ENCODE measurements around the gene MYH9. TPM values are rescaled to one million over a fixed set of nuclear protein-coding genes. Genes with fewer than 3 reads are reported as not detected.

MYH9 gene
- total and polyA plus RNA-seq, 2 experiments from 2014 or later = 140 to 188 TPM

DNA sequence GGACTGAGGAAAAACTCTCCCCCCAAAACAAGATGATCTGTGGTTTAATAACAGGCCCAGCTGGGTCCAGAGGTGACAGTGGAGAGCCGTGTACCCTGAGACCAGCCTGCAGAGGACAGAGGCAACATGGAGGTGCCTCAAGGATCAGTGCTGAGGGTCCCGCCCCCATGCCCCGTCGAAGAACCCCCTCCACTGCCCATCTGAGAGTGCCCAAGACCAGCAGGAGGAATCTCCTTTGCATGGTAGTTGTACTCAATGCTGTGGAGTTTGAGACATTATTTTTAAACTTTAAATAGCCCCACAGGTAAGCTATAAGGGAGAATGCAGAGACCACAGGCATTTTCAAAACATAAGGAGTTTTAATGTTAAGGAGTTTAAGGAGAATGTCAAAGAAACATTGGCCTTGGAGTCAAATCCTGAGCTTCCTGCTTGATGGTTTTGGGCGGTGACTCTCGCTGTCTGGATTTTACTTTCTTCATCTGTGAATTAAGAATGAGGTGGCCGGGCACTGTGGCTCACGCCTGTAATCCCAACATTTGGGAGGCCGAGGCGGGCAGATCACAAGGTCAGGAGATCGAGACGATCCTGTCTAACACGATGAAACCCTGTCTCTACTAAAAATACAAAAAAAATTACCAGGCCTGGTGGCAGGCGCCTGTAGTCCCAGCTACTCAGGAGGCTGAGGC lies 128.0 kb downstream of the MYH9 start:
- peak overlapping the region; percentile 74 for H2AFZ ChIP-seq
- DNase-seq (ENCODE audit: low spot score) = no peak
- TF ChIP-seq EZH2phosphoT487 (IDR thresholded peaks at IDR 0.05; ENCODE audit: low read depth, severe bottlenecking, unreplicated experiment) (no peak), EZH2 (IDR thresholded peaks at IDR 0.05; ENCODE audit: borderline replicate concordance) (no peak)
- TF ChIP-seq, protein P1, sequence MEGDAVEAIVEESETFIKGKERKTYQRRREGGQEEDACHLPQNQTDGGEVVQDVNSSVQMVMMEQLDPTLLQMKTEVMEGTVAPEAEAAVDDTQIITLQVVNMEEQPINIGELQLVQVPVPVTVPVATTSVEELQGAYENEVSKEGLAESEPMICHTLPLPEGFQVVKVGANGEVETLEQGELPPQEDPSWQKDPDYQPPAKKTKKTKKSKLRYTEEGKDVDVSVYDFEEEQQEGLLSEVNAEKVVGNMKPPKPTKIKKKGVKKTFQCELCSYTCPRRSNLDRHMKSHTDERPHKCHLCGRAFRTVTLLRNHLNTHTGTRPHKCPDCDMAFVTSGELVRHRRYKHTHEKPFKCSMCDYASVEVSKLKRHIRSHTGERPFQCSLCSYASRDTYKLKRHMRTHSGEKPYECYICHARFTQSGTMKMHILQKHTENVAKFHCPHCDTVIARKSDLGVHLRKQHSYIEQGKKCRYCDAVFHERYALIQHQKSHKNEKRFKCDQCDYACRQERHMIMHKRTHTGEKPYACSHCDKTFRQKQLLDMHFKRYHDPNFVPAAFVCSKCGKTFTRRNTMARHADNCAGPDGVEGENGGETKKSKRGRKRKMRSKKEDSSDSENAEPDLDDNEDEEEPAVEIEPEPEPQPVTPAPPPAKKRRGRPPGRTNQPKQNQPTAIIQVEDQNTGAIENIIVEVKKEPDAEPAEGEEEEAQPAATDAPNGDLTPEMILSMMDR (IDR thresholded peaks at IDR 0.05; ENCODE audit: poor library complexity) = no peak
- H4K20me1 ChIP-seq (ENCODE audit: insufficient read depth, poor library complexity, severe bottlenecking) = no peaks in the 10 kb centered on the region
- H3K9me2 ChIP-seq (replicated peaks; ENCODE audit: insufficient read depth) = no peaks in the 10 kb centered on the region
- no peaks in the 10 kb centered on the region for H3K36me3 ChIP-seq (replicated peaks; ENCODE audit: insufficient read depth, low read depth)
- no peaks in the 10 kb centered on the region for H3K9me3 ChIP-seq (ENCODE audit: low read depth)
- H3K27ac ChIP-seq = peak overlapping the region; percentile 79
- H3K79me2 ChIP-seq = no peaks in the 10 kb centered on the region
- 66% methylated on average over 14 of the region's 14 CpGs for WGBS (ENCODE audit: low lambda C conversion rate, missing lambda C conversion rate)
- H3K4me2 ChIP-seq = peak overlapping the region; percentile 63
- no peaks in the 10 kb centered on the region for H3K27me3 ChIP-seq
- H3K4me3 ChIP-seq = no peak overlapping the region
- peaks cover 15% of the 10 kb centered on the region for H3K4me1 ChIP-seq (ENCODE audit: insufficient read depth)

DNA sequence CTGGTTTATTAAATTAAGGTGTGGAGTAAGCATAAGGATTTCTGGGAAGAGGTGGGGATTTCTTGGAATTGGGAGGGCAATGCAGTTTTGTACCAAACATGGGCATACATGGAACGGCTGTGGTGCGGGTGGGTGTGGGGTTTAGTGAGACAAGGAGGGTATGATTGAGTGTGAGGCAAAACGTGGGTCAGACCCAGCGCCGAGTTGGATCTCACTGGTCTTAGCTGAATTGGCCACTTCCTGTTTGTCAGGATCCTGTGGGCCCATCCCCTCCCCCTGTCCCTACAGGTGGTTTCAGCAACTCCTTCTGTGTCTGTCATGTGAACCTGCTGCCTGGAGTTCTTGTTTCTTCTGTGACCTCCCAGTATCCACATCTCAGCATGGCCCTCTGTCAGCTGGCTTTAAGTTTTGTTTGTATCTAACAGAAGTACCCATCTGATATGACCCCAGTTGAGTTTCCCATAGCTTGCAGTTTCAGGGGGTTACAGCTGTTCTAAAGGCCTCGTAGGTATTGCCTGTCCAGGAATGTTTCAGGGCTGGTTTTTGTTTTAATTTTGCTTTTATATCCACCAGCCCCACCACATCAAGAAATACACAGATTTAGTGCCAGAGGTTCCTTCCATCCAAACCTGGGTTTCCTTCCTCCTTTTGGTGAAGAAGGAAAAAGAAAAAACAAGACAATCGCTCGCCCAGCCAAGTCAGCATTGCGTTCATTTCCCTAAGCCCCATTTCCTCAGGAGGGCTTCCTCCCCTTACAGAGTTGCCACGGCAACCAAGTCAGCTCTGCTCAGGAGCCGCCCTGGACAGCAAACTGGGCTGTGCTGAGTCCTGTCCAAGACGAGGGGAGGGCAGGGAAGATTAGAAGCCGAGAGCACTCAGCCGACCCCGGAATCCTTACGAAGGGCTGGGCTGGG lies 128.8 kb downstream of the MYH9 start:
- no peaks in the 10 kb centered on the region for H3K36me3 ChIP-seq (replicated peaks; ENCODE audit: insufficient read depth, low read depth)
- no peaks in the 10 kb centered on the region for H3K9me2 ChIP-seq (replicated peaks; ENCODE audit: insufficient read depth)
- H3K79me2 ChIP-seq = no peaks in the 10 kb centered on the region
- peaks cover 15% of the 10 kb centered on the region for H3K4me1 ChIP-seq (ENCODE audit: insufficient read depth)
- DNase-seq (ENCODE audit: low spot score) = peak; percentile 51
- peak overlapping the region; percentile 79 for H3K27ac ChIP-seq
- H4K20me1 ChIP-seq (ENCODE audit: insufficient read depth, poor library complexity, severe bottlenecking) = no peaks in the 10 kb centered on the region
- TF ChIP-seq, protein P1 (IDR thresholded peaks at IDR 0.05; ENCODE audit: poor library complexity) = no peak
- TF ChIP-seq EZH2phosphoT487 (IDR thresholded peaks at IDR 0.05; ENCODE audit: low read depth, severe bottlenecking, unreplicated experiment) (no peak), EZH2 (IDR thresholded peaks at IDR 0.05; ENCODE audit: borderline replicate concordance) (no peak)
- no peak overlapping the region for H3K4me3 ChIP-seq
- peak overlapping the region; percentile 63 for H3K4me2 ChIP-seq
- 25% methylated on average over 16 of the region's 16 CpGs for WGBS (ENCODE audit: low lambda C conversion rate, missing lambda C conversion rate)
- H3K27me3 ChIP-seq = no peaks in the 10 kb centered on the region
- H2AFZ ChIP-seq = peak overlapping the region; percentile 74
- H3K9me3 ChIP-seq (ENCODE audit: low read depth) = no peaks in the 10 kb centered on the region

DNA sequence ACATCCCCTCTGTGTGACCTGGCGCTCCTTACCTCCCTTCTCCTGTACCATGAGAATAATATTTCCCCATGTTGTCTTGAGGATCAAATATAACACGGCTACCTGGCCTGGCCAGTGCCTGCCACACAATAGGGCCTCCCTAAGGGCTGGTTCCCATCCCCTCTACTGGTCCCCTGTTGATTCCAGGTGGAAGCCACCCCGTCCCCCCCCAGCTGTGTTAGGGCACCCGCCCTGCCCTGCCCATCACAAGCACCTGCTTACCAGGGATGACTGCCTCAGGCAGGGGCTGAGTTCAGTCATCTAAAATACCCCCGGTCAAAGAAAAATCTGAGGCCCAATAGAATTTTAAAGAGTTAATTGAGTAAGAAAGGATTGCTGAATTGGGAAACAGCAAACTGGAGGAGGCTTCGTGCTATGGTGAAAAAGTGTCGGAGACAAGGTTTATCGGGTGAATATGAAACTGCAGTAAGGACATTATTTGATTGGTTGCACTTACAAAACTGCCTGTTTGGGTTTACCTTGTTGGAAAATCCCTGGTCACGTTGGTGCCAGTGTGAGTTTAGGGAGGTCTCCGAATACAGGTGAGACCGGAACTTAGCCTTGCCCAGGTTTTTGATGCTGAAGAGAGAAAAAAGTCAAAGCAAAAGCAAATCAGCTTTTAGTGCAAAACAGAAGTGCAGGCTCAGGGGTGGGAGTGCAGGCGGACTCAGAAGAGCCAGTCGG lies 129.7 kb downstream of the MYH9 start:
- TF ChIP-seq EZH2phosphoT487 (IDR thresholded peaks at IDR 0.05; ENCODE audit: low read depth, severe bottlenecking, unreplicated experiment) (no peak), EZH2 (IDR thresholded peaks at IDR 0.05; ENCODE audit: borderline replicate concordance) (no peak)
- TF ChIP-seq, protein P1 (IDR thresholded peaks at IDR 0.05; ENCODE audit: poor library complexity) = no peak
- no peaks in the 10 kb centered on the region for H3K36me3 ChIP-seq (replicated peaks; ENCODE audit: insufficient read depth, low read depth)
- no peaks in the 10 kb centered on the region for H3K27me3 ChIP-seq
- no peaks in the 10 kb centered on the region for H3K9me3 ChIP-seq (ENCODE audit: low read depth)
- no peaks in the 10 kb centered on the region for H3K79me2 ChIP-seq
- no peaks in the 10 kb centered on the region for H3K9me2 ChIP-seq (replicated peaks; ENCODE audit: insufficient read depth)
- no peak for DNase-seq (ENCODE audit: low spot score)
- H3K4me2 ChIP-seq = no peak overlapping the region
- peak overlapping the region; percentile 79 for H3K27ac ChIP-seq
- 94% methylated on average over 13 of the region's 13 CpGs for WGBS (ENCODE audit: low lambda C conversion rate, missing lambda C conversion rate)
- no peaks in the 10 kb centered on the region for H4K20me1 ChIP-seq (ENCODE audit: insufficient read depth, poor library complexity, severe bottlenecking)
- no peak overlapping the region for H2AFZ ChIP-seq
- no peak overlapping the region for H3K4me3 ChIP-seq
- peaks cover 20% of the 10 kb centered on the region for H3K4me1 ChIP-seq (ENCODE audit: insufficient read depth)

All from hepatocyte (in vitro differentiated cells).